C4-2B (cell line): ENCODE measurements around the gene HELT.

ENCODE experiments used
- H3K27ac ChIP-seq: fragments of 450-650 bp; 2 replicates; pipeline ENCODE4 v1.5.1; 2017
- ZFX ChIP-seq: fragments of 450-650 bp; IDR thresholded peaks from 2 replicates; pipeline ENCODE4 v1.6.1; 2017
- TF ChIP-seq, protein P1 (sequence below): fragments of 450-650 bp; conservative IDR thresholded peaks from 2 replicates; pipeline ENCODE4 v1.5.1; 2017; ENCODE audit warnings: mild to moderate bottlenecking

Gene HELT

DNA sequence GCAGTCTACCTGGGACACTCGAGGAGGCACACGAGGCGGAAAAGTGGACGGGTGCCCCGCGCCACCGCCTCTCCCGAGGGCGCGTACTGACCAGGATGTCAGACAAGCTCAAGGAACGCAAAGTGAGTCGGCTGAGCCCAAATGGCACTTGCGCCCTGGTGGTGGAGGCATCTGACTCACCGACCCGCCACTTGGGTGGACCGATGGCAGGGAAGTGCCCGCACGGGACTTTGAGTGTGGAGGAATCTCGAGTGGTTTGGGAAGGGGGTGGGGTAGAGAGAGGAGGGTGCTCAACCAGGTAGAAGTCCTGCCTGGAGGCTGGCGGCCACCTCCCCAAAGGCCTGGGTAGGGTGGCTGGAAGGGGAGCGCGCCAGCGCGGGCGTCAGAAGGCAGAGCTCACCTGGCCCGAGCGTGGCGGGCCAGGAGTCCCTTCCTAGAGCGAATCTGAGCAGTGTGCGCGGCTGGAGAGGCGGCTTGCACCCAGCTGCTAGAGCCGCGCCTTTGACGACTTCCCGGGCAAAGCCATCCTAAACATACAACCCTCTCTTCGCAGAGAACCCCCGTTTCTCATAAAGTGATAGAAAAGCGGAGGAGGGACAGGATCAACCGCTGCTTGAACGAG lies 655 bp downstream of the HELT start:
- H3K27ac ChIP-seq = no peak overlapping the region; the same call in 1 of the 2 replicates
- TF ChIP-seq, protein P1, sequence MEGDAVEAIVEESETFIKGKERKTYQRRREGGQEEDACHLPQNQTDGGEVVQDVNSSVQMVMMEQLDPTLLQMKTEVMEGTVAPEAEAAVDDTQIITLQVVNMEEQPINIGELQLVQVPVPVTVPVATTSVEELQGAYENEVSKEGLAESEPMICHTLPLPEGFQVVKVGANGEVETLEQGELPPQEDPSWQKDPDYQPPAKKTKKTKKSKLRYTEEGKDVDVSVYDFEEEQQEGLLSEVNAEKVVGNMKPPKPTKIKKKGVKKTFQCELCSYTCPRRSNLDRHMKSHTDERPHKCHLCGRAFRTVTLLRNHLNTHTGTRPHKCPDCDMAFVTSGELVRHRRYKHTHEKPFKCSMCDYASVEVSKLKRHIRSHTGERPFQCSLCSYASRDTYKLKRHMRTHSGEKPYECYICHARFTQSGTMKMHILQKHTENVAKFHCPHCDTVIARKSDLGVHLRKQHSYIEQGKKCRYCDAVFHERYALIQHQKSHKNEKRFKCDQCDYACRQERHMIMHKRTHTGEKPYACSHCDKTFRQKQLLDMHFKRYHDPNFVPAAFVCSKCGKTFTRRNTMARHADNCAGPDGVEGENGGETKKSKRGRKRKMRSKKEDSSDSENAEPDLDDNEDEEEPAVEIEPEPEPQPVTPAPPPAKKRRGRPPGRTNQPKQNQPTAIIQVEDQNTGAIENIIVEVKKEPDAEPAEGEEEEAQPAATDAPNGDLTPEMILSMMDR = no peak
- TF ChIP-seq ZFX = no peak

DNA sequence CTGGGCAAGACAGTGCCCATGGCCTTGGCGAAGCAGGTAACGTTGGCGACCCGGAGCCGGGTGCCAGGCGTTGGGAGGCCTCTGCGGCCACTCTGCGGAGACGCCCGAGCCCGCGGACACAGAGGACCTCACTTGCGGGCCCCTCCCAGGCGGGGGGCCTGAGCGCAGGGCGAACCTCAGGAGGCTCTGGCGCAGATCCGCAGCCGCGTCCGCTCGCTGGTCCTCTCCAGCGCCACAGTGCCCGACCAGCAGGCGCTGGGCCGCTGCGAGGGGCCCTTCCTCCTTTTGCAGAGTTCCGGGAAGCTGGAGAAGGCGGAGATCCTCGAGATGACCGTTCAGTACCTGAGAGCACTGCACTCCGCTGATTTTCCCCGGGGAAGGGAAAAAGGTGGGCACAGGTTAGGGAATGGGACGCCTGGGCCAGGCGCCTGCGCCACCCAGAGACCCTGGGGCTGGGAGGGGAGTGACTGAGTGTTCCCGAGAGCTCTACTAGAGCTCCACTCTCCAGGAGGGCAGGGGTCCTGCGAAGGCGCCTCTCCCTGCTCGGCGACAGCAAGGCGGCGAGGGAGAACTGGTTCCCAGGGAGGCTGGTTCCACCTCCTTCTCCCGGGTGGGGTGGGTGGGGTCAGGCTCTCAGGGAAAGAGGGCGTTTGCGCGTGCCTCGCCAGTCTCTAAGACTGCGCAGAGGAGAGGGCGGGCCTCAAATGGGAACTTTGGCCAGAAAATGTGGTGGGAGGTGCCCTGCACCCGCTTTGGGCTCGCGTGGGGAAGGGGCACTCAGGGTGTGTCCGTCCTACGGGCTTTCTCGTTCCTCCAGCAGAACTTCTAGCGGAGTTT lies 1.4 kb downstream of the HELT start:
- TF ChIP-seq, protein P1 = no peak
- no peak for TF ChIP-seq ZFX
- no peak overlapping the region; the same call in 1 of the 2 replicates for H3K27ac ChIP-seq

DNA sequence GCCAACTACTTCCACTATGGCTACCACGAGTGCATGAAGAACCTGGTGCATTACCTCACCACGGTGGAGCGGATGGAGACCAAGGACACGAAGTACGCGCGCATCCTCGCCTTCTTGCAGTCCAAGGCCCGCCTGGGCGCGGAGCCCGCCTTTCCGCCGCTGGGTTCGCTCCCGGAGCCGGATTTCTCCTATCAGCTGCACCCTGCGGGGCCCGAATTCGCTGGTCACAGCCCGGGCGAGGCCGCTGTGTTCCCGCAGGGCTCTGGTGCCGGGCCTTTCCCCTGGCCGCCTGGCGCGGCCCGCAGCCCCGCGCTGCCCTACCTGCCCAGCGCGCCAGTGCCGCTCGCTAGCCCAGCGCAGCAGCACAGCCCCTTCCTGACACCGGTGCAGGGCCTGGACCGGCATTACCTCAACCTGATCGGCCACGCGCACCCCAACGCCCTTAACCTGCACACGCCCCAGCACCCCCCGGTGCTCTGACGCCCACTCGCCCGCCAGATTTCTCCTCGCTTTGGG lies 2.1 kb downstream of the HELT start:
- H3K27ac ChIP-seq = no peak overlapping the region; the same call in 1 of the 2 replicates
- no peak for TF ChIP-seq ZFX

DNA sequence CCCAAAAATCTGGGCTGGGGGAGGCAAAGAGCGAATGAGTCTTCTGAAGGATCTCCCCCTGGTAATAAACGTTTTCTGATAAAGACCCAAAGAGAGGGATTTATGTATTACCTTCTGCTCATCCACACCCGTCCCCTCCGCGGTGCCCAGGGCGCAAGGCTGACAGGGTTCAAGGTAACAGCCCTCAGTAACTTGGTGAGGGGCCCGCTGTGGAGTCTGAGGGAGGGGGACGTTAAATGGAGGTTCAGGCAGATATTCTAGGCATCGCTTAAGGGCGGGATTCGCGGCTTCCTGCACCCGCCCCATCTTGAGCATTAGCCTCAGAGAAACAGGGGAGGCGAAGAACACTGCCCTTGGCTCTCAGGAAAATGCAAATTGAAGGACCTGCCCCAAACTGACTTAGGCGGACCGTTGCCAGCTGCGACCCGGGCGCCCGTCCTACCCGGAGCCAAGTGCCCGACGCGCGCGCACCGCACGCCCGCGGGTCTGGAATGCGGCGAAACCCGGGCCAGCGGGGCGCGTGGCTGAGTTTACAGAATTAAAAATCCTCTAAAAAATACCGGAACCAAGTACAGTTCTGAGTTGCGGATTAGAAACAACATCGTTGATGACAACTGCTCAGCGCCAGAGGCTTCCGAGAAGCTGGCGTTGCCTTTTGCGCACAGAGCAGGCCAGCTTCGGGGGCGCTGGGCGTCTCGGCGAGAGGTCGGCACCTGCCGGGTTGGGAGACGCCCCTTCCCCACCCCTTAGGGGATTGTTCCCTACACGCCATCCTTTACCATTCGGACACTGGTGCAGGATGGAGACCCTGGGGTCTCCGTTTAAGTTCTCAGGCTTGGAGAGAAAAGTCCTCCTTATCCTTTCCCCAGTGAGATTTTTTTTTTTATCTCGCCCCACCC lies 2.8 kb downstream of the HELT start:
- TF ChIP-seq, protein P1 = no peak
- TF ChIP-seq ZFX = no peak
- H3K27ac ChIP-seq = no peak overlapping the region

DNA sequence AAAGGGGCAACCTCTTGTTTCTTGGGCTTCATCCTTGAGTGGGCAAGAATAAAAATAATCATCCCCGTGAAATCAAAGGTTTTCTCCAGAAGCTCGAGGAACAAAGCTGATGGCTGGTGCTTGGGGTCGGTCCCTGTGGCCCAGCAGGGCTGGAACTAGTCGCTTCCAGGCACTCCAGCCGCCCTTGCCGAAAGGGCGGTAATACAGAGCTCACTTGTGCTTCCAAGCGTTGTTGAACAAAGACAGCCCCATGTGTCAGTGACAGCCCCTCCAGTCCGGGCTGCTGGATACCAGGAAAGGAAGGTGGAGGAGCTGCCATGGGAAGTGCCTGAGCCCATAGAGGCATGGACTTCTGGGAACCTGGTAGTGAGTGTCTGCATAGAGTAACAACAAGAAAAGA lies 5.2 kb downstream of the HELT start:
- TF ChIP-seq, protein P1 = no peak
- no peak for TF ChIP-seq ZFX
- H3K27ac ChIP-seq = no peak overlapping the region

DNA sequence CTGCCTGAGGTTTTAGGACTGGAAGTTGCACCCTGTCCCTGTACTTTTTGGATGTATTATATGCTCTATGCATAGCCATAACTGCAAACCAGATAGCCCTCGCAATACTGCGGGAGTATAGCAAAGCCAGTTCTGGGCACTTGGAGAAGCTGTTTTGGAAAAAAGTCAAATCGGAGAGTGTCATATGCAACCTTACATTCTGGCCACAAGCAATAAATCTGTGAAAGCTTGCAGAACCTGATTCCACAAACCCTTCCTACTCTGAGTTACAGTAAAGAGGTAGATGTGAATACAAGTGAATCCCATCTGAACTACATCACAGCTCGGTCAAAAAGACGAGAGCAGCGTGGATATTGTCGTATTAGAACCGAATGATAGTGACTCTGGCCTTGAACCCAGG lies 10.3 kb downstream of the HELT start:
- H3K27ac ChIP-seq = no peak overlapping the region; the same call in 1 of the 2 replicates
- TF ChIP-seq, protein P1 = no peak
- TF ChIP-seq ZFX = no peak

DNA sequence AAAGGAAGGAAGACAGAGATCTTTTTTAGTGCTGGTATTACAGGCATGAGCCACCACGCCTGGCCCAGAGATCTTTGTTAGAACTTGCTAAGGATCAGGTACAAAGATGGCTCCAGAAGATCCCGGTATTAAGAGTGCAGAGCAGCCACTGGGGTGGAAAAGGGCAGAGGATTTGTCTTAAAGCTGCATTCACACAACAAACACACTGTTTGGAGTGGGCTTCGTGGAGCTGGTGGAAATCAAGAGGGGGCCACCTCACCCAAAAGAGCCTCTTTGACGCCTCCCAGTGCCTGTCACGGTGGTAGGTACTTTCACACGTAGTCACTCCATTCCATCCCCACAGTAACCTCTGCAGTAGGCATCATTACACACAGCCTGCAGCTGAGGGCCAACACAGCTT lies 13.3 kb downstream of the HELT start:
- TF ChIP-seq ZFX = no peak
- TF ChIP-seq, protein P1 = no peak
- H3K27ac ChIP-seq = no peak overlapping the region
